HCT116 (cell line): ENCODE data around the gene GDF10. TPM values are rescaled to one million over a fixed set of nuclear protein-coding genes. Genes with fewer than 3 reads are reported as not detected.

Source experiments
- ATAC-seq: fragments of 200-7000 bp; cut with Tn5 transposase; 2 replicates; pipeline ENCODE4 v1.9.1; 2020; ENCODE audit warnings: mild to moderate bottlenecking, moderate library complexity
- BruUV-seq: library from RNA; stranded (reverse); fragments of 400-500 nt; replicated peaks from 2 replicates; lab custom pipeline; 2021; lab: Mats Ljungman, UMichigan
- CTCF ChIA-PET: fragments of 300-600 bp; sonication (Branson Sonifier 250); formaldehyde crosslinking; loops from one replicate; lab custom pipeline; 2021; ENCODE audit warnings: antibody characterized with exemption; lab: Charles Lee
- POLR2A ChIA-PET: fragments of 300-600, 350-600 bp; sonication (Branson Sonifier 250); formaldehyde crosslinking; loops from one replicate; lab custom pipeline; 2021; ENCODE audit warnings: antibody characterized with exemption; lab: Charles Lee
- RAD21 ChIA-PET, 2 experiments: fragments of 300-600 bp; sonication (Branson Sonifier 250); formaldehyde crosslinking; loops; one replicate each; lab custom pipeline; 2023; ENCODE audit warnings: low total read pairs in 2 of 2; ENCODE audit not compliant: uncharacterized antibody in 2 of 2, unreplicated experiment in 2 of 2, low non-redundant PET in 1 of 2; lab: Charles Lee
- DNase-seq: peaks from one replicate; pipeline ENCODE4 v3.0.0-alpha.2; 2010; ENCODE audit warnings: low read depth, low spot score
- H2AFZ ChIP-seq: fragments of 200-600 bp; shearing (Covaris generic), sonication (generic); 2 replicates; pipeline ENCODE4 v1.6.1; 2017; ENCODE audit warnings: low read depth, mixed run types, mixed read lengths, antibody characterized with exemption, low read length; ENCODE audit not compliant: poor library complexity, severe bottlenecking
- H3K27ac ChIP-seq: 2 replicates; pipeline ENCODE4 v1.5.1; 2012; ENCODE audit warnings: low read depth, low read length
- H3K27me3 ChIP-seq: fragments of 200-600 bp; sonication (generic); 2 replicates; pipeline ENCODE4 v1.6.1; 2016; ENCODE audit warnings: mixed run types, low read length, mixed read lengths; ENCODE audit not compliant: insufficient read depth
- H3K36me3 ChIP-seq, 2 experiments: fragments of 200-500 bp in 1 of 2; fragments of 200-600 bp in 1 of 2; sonication (Bioruptor generic) in 1 of 2; sonication (generic) in 1 of 2; 2 replicates each; pipeline versions ENCODE4 v1.5.1 to v1.6.1; 2014 to 2016; ENCODE audit warnings: low read length in 2 of 2, inconsistent platforms in 1 of 2, mixed read lengths in 1 of 2, mixed run types in 1 of 2; ENCODE audit not compliant: insufficient read depth in 2 of 2, control insufficient read depth in 1 of 2
- H3K4me1 ChIP-seq, 2 experiments: fragments of 200-600 bp in 1 of 2; sonication (generic) in 1 of 2; 2 replicates each; pipeline versions ENCODE4 v1.5.1 to v1.6.1; 2012 to 2017; ENCODE audit warnings: low read length in 2 of 2, inconsistent platforms in 1 of 2, mild to moderate bottlenecking in 1 of 2, mixed read lengths in 1 of 2, mixed run types in 1 of 2, moderate library complexity in 1 of 2; ENCODE audit not compliant: insufficient read depth in 2 of 2, control insufficient read depth in 1 of 2
- H3K4me2 ChIP-seq: fragments of 200-600 bp; sonication (generic); 2 replicates; pipeline ENCODE4 v1.6.1; 2017; ENCODE audit warnings: mixed run types, low read length, mixed read lengths
- H3K4me3 ChIP-seq, 2 experiments: fragments of 200-600 bp in 1 of 2; sonication (generic) in 1 of 2; replicated peaks in 1 of 2; 2 replicates each; pipeline ENCODE4 v1.5.1; 2011 to 2016; ENCODE audit warnings: low read length in 2 of 2, control low read depth in 1 of 2, low read depth in 1 of 2, mild to moderate bottlenecking in 1 of 2, mixed read lengths in 1 of 2, mixed run types in 1 of 2
- H3K79me2 ChIP-seq: fragments of 200-600 bp; sonication (generic); 2 replicates; pipeline ENCODE4 v1.6.1; 2017; ENCODE audit warnings: mild to moderate bottlenecking, mixed run types, low read length, moderate library complexity, mixed read lengths; ENCODE audit not compliant: insufficient read depth
- H3K9ac ChIP-seq: fragments of 200-600 bp; sonication (generic); 2 replicates; pipeline ENCODE4 v1.6.1; 2016; ENCODE audit warnings: low read length, mixed read lengths
- H3K9me2 ChIP-seq: fragments of 200-600 bp; sonication (generic), shearing (Covaris generic); 2 replicates; pipeline ENCODE4 v1.6.1; 2017; ENCODE audit warnings: mixed run types, mild to moderate bottlenecking, moderate library complexity; ENCODE audit not compliant: insufficient read depth
- H3K9me3 ChIP-seq, 2 experiments: fragments of 200-500 bp in 1 of 2; fragments of 200-600 bp in 1 of 2; sonication (Bioruptor generic) in 1 of 2; sonication (generic) in 1 of 2; 2 replicates each; pipeline ENCODE4 v1.6.1; 2014 to 2017; ENCODE audit warnings: low read length in 2 of 2, mixed read lengths in 2 of 2, inconsistent platforms in 1 of 2, low read depth in 1 of 2, mild to moderate bottlenecking in 1 of 2, mixed run types in 1 of 2, moderate library complexity in 1 of 2; ENCODE audit not compliant: control insufficient read depth in 1 of 2, insufficient read depth in 1 of 2
- H4K20me1 ChIP-seq: fragments of 200-600 bp; sonication (generic), shearing (Covaris generic); 2 replicates; pipeline ENCODE4 v1.6.1; 2017; ENCODE audit warnings: mixed run types, mild to moderate bottlenecking, moderate library complexity; ENCODE audit not compliant: insufficient read depth
- EZH2 ChIP-seq: fragments of 200-600 bp; sonication (generic); IDR thresholded peaks from 2 replicates; pipeline ENCODE4 v1.6.1; 2017; ENCODE audit warnings: antibody characterized with exemption, mixed run types
- FOSL1 ChIP-seq: IDR thresholded peaks from 2 replicates; pipeline ENCODE4 v1.6.1; 2012; ENCODE audit warnings: low read depth
- JUND ChIP-seq: IDR thresholded peaks from 2 replicates; pipeline ENCODE4 v1.6.1; 2012
- POLR2AphosphoS5 ChIP-seq: IDR thresholded peaks from 2 replicates; pipeline ENCODE4 v1.6.1; 2011; ENCODE audit warnings: mild to moderate bottlenecking, low read depth, low read length, moderate library complexity
- SRF ChIP-seq: IDR thresholded peaks from 2 replicates; pipeline ENCODE4 v1.6.1; 2012; ENCODE audit warnings: low read depth
- TCF7L2 ChIP-seq: IDR thresholded peaks from 2 replicates; pipeline ENCODE4 v1.7.0; 2011; ENCODE audit warnings: borderline replicate concordance, inconsistent platforms; ENCODE audit not compliant: insufficient read depth, insufficient read length; ENCODE audit errors: extremely low read depth
- YY1 ChIP-seq: IDR thresholded peaks from 2 replicates; pipeline ENCODE4 v1.6.1; 2011; ENCODE audit warnings: low read length, low read depth, moderate library complexity, mild to moderate bottlenecking; ENCODE audit not compliant: insufficient replicate concordance; ENCODE audit errors: extremely low read depth
- ZFX ChIP-seq: fragments of 450-650 bp; IDR thresholded peaks from 2 replicates; pipeline ENCODE4 v1.6.1; 2017
- intact Hi-C: fragments of 100-400 bp; cut with micrococcal nuclease; formaldehyde crosslinking; loops from 2 replicates; pipeline ENCODE4 v1.10.0; 2022
- total RNA-seq: library from RNA; stranded (reverse); gene quantifications from one replicate; pipeline ENCODE4 v1.2.1, GENCODE V29; 2021; ENCODE audit not compliant: unreplicated experiment
- TF ChIP-seq, protein P1 (sequence below): IDR thresholded peaks from 2 replicates; pipeline ENCODE4 v1.6.1; 2012; ENCODE audit warnings: low read depth

GDF10 gene
- total RNA-seq, 1 experiment from 2014 or later: not detected

GRCh38 chr10:47286591-47287315 is 13.2 kb upstream of the GDF10 start:
- TF ChIP-seq TCF7L2 (no peak), EZH2 (no peak), FOSL1 (no peak), SRF (no peak), ZFX (no peak), JUND (no peak), POLR2AphosphoS5 (no peak), YY1 (no peak)
- TF ChIP-seq, protein P1, sequence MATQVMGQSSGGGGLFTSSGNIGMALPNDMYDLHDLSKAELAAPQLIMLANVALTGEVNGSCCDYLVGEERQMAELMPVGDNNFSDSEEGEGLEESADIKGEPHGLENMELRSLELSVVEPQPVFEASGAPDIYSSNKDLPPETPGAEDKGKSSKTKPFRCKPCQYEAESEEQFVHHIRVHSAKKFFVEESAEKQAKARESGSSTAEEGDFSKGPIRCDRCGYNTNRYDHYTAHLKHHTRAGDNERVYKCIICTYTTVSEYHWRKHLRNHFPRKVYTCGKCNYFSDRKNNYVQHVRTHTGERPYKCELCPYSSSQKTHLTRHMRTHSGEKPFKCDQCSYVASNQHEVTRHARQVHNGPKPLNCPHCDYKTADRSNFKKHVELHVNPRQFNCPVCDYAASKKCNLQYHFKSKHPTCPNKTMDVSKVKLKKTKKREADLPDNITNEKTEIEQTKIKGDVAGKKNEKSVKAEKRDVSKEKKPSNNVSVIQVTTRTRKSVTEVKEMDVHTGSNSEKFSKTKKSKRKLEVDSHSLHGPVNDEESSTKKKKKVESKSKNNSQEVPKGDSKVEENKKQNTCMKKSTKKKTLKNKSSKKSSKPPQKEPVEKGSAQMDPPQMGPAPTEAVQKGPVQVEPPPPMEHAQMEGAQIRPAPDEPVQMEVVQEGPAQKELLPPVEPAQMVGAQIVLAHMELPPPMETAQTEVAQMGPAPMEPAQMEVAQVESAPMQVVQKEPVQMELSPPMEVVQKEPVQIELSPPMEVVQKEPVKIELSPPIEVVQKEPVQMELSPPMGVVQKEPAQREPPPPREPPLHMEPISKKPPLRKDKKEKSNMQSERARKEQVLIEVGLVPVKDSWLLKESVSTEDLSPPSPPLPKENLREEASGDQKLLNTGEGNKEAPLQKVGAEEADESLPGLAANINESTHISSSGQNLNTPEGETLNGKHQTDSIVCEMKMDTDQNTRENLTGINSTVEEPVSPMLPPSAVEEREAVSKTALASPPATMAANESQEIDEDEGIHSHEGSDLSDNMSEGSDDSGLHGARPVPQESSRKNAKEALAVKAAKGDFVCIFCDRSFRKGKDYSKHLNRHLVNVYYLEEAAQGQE: no peak
- ATAC-seq: no peak
- BruUV-seq: no TSS peak

More at GRCh38 chr10:47286591-47287315, 13.2 kb upstream of the GDF10 start:
- ChIA-PET RAD21 (no interaction called here), CTCF (no interaction called here), POLR2A (no interaction called here)
- Histone ChIP-seq H3K4me3 (no peak overlapping the region), H3K79me2 (no peaks in the 10 kb centered on the region), H3K9me3 (no peaks in the 10 kb centered on the region), H2AFZ (no peak overlapping the region), H4K20me1 (no peaks in the 10 kb centered on the region), H3K27ac (no peak overlapping the region), H3K4me1 (no peaks in the 10 kb centered on the region), H3K9ac (no peak overlapping the region), H3K4me2 (no peak overlapping the region), H3K27me3 (no peaks in the 10 kb centered on the region), H3K36me3 (no peaks in the 10 kb centered on the region), H3K9me2 (no peaks in the 10 kb centered on the region)
- intact Hi-C loops: no loop called here
- DNase-seq: no peak
